ENCODE results near the gene PTGER1. TPM values are rescaled to one million over a fixed set of nuclear protein-coding genes. Genes with fewer than 3 reads are reported as not detected.
A peak's percentile ranks its signal among the peaks of the same experiment; 100 is the strongest.

PTGER1 gene
- total and polyA plus RNA-seq, 4 donors = 0.11 to 0.63 (median 0.54) TPM; not detected in 1

DNA sequence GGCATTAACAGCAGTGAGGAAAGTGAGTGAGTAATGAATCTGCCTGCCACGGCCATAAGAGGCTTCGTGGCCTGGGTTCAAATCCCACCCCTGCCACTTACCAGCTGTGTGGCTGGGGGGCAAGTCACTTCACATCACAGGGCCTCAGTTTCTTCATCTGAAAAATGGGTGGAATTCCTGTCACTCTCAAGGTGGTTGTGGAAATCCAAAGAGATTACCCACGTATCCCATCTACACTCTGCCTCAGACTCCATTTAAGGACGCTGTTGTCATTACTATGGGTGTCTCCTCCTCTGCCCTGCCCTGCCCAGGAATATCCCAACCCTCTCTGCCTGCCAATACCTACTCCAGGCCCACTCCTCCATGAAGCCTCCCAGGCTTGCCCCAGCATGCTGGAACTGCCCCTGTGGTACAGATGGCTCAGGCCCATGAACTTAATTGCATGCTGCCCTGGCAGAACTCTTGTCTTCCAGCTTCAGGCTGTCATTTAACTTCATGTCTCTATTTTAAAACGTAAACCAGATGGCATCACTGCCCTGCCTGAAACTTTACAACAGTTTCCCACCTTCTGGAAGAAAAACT, 17.7 kb upstream of the PTGER1 start:
- Histone ChIP-seq H3K4me1 (ENCODE audit: control insufficient read depth, insufficient read depth, low read length) (peaks cover 32% of the 10 kb centered on the region), H3K27ac (ENCODE audit: low read depth, low read length) (no peak overlapping the region), H3K4me3 (ENCODE audit: low read depth, low read length) (no peak overlapping the region), H3K36me3 (ENCODE audit: control insufficient read depth, insufficient read depth, low read length) (peaks cover 48% of the 10 kb centered on the region), H3K27me3 (ENCODE audit: control insufficient read depth, insufficient read depth, low read length) (no peaks in the 10 kb centered on the region), H3K9me3 (ENCODE audit: control insufficient read depth, insufficient read depth, low read length) (no peaks in the 10 kb centered on the region)
- DNase-seq (ENCODE audit: low read depth in 4 of 6, low spot score in 6 of 6) = no peak
- 89% methylated on average over 3 of the region's 5 CpGs for WGBS (ENCODE audit: insufficient coverage)

DNA sequence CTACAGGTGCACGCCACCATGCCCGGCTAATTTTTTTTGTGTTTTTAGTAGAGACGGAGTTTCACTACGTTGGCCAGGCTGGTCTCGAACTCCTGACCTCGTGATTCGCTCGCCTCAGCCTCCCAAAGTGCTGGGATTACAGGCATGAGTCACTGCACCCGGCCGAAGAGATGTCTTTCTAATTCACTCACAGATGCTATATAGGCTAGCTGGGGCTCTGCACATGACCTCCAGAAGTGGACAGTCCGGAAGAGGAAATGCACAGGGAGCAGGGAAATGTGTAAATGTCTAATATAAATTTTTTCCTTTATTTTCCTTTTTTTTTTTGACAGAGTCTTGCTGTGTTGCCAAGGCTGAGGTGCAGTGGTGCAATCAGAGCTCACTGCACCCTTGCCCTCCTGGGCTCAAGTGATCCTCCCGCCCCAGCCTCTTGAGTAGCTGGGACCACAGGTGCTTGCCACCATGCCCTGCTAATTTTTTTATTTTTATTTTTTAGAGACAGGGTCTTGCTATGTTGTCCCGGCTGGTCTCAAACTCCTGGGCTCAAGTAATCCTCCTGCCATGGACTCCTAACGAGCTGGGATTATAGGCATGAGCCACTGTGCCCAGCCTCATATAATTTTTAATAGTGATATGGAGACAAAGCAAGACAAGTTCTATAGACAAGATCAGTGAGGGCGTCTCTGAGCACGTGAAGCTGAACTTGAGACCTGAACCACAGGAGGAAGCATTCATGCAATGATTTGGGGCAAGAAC, 12.4 kb upstream of the PTGER1 start:
- no peaks in the 10 kb centered on the region for H3K4me1 ChIP-seq (ENCODE audit: control insufficient read depth, insufficient read depth, low read length)
- H3K27ac ChIP-seq (ENCODE audit: low read depth, low read length) = no peak overlapping the region
- no peak for DNase-seq (ENCODE audit: low read depth in 4 of 6, low spot score in 6 of 6)
- H3K4me3 ChIP-seq (ENCODE audit: low read depth, low read length) = no peak overlapping the region
- WGBS (ENCODE audit: insufficient coverage) = 94% methylated on average over 9 of the region's 16 CpGs
- H3K9me3 ChIP-seq (ENCODE audit: control insufficient read depth, insufficient read depth, low read length) = no peaks in the 10 kb centered on the region
- peaks cover 64% of the 10 kb centered on the region for H3K36me3 ChIP-seq (ENCODE audit: control insufficient read depth, insufficient read depth, low read length)
- no peaks in the 10 kb centered on the region for H3K27me3 ChIP-seq (ENCODE audit: control insufficient read depth, insufficient read depth, low read length)

DNA sequence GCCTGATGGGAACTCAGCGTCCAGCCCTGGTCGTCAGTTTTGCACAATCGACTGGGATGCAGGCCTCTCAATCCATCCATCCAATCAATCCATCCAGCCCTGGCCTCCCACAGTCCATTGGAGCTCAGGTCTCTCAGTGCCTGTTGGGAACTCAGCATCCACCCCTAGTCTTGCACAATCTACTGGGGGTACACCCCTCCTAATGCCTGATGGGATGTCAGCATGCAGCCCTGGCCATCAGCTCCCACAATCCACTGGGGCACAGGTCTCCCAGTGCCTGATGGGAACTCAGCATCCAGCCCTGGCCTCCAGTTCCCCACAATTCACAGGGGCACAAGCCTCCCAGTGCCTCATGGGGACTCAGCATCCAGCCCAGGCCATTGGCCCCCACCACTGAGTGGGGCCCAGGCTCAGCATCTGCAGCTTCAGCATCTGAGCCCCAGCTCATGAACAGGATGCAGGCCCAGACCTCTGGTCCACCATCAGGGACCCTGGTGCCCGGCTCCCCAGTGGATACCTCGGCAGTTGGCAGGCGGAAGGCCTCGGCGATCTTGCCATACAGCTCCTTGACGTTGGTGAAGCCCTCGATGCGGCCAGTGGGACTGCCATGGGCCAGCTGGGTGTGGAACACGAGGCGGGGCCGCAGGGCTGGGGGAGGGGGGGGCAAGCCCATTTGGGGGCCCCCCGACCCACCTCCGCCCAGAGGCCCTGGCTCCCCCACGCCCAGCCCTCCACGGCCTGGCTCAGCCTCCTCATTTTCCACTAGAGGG, 7.2 kb upstream of the PTGER1 start:
- H3K9me3 ChIP-seq (ENCODE audit: control insufficient read depth, insufficient read depth, low read length) = no peaks in the 10 kb centered on the region
- no peaks in the 10 kb centered on the region for H3K27me3 ChIP-seq (ENCODE audit: control insufficient read depth, insufficient read depth, low read length)
- peaks cover 9% of the 10 kb centered on the region for H3K4me1 ChIP-seq (ENCODE audit: control insufficient read depth, insufficient read depth, low read length)
- H3K4me3 ChIP-seq (ENCODE audit: low read depth, low read length) = no peak overlapping the region
- no peak overlapping the region for H3K27ac ChIP-seq (ENCODE audit: low read depth, low read length)
- WGBS (ENCODE audit: insufficient coverage) = 87% methylated on average over 10 of the region's 18 CpGs
- peaks cover 70% of the 10 kb centered on the region for H3K36me3 ChIP-seq (ENCODE audit: control insufficient read depth, insufficient read depth, low read length)
- DNase-seq (ENCODE audit: low read depth in 4 of 6, low spot score in 6 of 6) = no peak

DNA sequence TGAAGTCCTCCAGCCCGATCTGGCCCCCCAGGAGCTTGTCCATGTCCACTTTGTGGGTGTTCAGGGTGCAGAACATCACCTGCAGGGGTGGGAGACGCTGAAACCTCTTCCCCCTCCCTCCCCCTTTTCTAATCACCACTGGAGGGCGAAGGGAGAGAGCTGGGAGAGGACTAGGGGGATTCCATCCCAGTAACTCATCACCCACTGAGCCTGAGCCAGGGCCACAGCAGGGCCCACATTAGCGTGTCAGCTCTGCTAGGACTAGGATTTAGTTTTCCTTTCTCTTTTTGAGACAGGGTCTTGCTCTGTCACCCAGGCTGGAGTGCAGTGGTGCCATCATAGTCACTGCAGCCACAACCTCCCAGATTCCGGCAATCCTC, 5.5 kb upstream of the PTGER1 start:
- 85% methylated on average over 2 of the region's 5 CpGs for WGBS (ENCODE audit: insufficient coverage)
- Histone ChIP-seq H3K4me1 (ENCODE audit: control insufficient read depth, insufficient read depth, low read length) (peaks cover 12% of the 10 kb centered on the region), H3K27me3 (ENCODE audit: control insufficient read depth, insufficient read depth, low read length) (peaks cover 2% of the 10 kb centered on the region), H3K4me3 (ENCODE audit: low read depth, low read length) (no peak overlapping the region), H3K27ac (ENCODE audit: low read depth, low read length) (no peak overlapping the region), H3K36me3 (ENCODE audit: control insufficient read depth, insufficient read depth, low read length) (peaks cover 69% of the 10 kb centered on the region), H3K9me3 (ENCODE audit: control insufficient read depth, insufficient read depth, low read length) (no peaks in the 10 kb centered on the region)
- no peak for DNase-seq (ENCODE audit: low read depth in 4 of 6, low spot score in 6 of 6)

DNA sequence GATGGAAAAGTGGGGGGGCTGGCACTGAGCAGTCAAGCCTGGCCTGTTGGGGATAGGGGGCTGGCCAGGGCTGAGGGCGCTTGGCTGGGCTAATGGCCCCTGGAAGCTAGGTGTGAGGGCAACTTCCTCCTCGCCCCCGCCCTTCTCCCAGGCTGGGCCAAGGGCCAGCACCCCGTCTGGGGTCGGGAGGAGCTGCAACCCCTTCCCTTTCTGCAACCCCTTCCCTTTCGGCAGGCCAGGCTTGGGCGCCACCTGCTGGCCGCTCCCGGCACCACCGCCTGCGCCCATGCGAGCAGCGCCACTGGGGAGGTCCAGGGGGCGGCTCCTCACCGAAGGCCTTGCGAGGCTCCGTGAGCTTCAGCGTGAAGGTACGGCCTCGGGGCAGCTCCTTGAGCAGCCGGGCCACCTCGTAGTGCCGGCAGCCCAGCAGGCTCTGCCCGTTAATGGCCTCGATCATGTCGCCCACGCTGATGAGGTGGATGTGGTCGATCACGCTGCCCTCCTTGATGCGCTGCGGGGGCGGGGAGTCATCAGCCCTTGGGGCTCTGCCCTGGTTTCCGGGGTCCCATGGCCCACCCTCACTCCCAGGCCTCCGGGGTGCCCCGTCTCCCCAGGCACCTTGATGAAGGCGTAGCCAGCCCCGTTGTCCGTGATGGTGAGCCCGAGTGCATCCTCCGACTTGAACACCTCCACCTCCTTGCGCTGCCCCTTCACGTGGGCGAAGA, 5.0 kb upstream of the PTGER1 start:
- H3K36me3 ChIP-seq (ENCODE audit: control insufficient read depth, insufficient read depth, low read length) = peaks cover 73% of the 10 kb centered on the region
- no peak overlapping the region for H3K4me3 ChIP-seq (ENCODE audit: low read depth, low read length)
- H3K4me1 ChIP-seq (ENCODE audit: control insufficient read depth, insufficient read depth, low read length) = peaks cover 17% of the 10 kb centered on the region
- H3K9me3 ChIP-seq (ENCODE audit: control insufficient read depth, insufficient read depth, low read length) = no peaks in the 10 kb centered on the region
- peak in 2 of 6 donors; percentile 55 to 62 for DNase-seq (ENCODE audit: low read depth in 4 of 6, low spot score in 6 of 6)
- WGBS (ENCODE audit: insufficient coverage) = 38% methylated on average over 35 of the region's 43 CpGs
- H3K27ac ChIP-seq (ENCODE audit: low read depth, low read length) = no peak overlapping the region
- peaks cover 8% of the 10 kb centered on the region for H3K27me3 ChIP-seq (ENCODE audit: control insufficient read depth, insufficient read depth, low read length)

DNA sequence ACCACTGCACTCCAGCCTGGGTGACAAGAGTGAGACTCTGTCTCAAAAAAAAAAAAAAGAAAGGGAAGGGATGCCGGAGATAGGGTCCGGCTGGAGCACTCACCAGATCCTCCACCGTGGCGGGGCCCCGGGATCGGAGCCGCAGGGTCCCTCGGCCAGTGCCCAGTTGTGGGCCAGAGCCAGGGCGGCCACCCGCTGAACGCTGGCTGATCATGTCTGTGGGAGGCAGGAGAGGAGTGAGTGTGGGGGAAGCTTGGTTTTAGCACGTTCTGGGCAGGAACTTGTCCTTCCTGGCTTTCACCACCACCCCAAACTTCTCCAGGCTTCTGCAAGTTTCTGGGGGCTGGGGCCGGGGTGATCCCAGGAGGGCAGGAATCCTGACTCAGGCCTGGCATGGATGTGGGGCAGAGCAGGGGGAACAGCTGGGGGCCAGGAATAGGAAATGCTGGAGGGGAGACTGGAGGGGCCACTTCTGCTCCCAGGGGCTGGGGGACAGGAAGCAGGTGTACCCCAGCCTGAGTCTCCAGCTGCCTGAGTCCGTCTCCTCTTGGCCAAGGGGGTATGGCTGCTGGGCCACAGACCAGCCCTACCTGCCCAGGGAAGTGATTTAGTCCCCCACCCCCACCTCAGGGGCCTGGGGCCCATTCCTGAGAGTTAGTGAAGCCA, 4.3 kb upstream of the PTGER1 start:
- DNase-seq (ENCODE audit: low read depth in 4 of 6, low spot score in 6 of 6) = no peak
- Histone ChIP-seq H3K27ac (ENCODE audit: low read depth, low read length) (no peak overlapping the region), H3K36me3 (ENCODE audit: control insufficient read depth, insufficient read depth, low read length) (peaks cover 77% of the 10 kb centered on the region), H3K4me1 (ENCODE audit: control insufficient read depth, insufficient read depth, low read length) (peaks cover 22% of the 10 kb centered on the region), H3K27me3 (ENCODE audit: control insufficient read depth, insufficient read depth, low read length) (peaks cover 15% of the 10 kb centered on the region), H3K4me3 (ENCODE audit: low read depth, low read length) (no peak overlapping the region), H3K9me3 (ENCODE audit: control insufficient read depth, insufficient read depth, low read length) (no peaks in the 10 kb centered on the region)
- WGBS (ENCODE audit: insufficient coverage) = 96% methylated on average over 8 of the region's 14 CpGs

DNA sequence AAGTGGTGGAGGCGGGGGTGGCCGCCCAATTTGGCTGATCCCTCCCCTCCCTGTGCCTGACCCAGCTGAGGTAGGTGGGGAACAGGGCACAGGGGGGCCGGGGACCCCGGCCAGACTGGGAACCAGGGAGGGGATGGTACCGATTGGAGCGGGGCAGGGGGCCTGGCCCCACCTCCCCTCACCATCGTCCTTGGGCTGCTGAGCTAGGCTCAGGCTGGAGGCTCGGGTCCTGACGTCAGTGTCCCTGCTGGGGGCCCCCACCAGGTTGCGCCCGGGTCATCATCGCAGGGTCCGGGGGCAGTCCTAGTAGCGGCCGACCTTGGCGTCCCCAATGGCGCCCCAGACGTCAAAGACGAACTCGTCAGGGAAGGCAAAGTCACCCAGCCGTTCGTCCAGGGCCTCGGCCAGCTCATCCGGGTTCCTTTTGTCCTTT, 3.0 kb upstream of the PTGER1 start:
- Histone ChIP-seq H3K4me1 (ENCODE audit: control insufficient read depth, insufficient read depth, low read length) (peaks cover 29% of the 10 kb centered on the region), H3K27me3 (ENCODE audit: control insufficient read depth, insufficient read depth, low read length) (peaks cover 20% of the 10 kb centered on the region), H3K36me3 (ENCODE audit: control insufficient read depth, insufficient read depth, low read length) (peaks cover 75% of the 10 kb centered on the region), H3K27ac (ENCODE audit: low read depth, low read length) (no peak overlapping the region), H3K9me3 (ENCODE audit: control insufficient read depth, insufficient read depth, low read length) (no peaks in the 10 kb centered on the region), H3K4me3 (ENCODE audit: low read depth, low read length) (no peak overlapping the region)
- DNase-seq (ENCODE audit: low read depth in 4 of 6, low spot score in 6 of 6) = no peak
- WGBS (ENCODE audit: insufficient coverage) = 83% methylated on average over 24 of the region's 24 CpGs

DNA sequence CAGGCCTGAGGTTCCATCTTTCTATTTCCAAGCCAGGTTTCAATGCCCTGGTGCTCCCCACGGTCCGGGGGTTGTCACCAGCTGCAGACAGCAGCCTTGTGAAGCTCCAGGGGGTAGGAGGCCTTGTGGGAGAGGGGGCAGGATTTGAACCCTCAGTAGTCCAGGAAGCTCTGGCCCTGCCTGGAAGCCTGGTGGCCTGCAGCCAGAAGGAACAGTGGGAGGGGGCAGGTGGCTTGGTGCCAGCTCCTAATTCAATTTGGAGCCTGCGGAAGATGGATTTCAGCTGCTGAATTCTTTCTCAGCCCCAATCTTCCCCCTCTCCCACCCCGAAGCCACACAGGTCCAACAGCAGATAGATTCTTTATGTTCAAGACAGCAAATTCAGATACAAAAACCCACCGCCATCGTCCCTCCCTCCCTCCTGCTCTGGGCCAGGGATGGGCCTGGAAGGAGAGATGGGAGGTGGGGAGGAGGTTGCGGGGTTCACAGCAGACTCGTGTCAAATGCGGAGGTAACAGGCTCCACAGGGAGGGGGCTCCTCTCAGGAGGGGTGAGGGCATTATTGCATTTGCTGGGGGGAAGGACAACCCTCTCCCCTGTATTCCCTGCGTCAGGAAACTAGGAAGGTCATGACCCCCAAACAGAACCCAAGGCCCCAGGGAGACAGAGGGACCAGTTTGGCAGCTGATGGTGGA, 2.4 kb upstream of the PTGER1 start:
- Histone ChIP-seq H3K9me3 (ENCODE audit: control insufficient read depth, insufficient read depth, low read length) (no peaks in the 10 kb centered on the region), H3K36me3 (ENCODE audit: control insufficient read depth, insufficient read depth, low read length) (peaks cover 70% of the 10 kb centered on the region), H3K27me3 (ENCODE audit: control insufficient read depth, insufficient read depth, low read length) (peaks cover 26% of the 10 kb centered on the region), H3K4me3 (ENCODE audit: low read depth, low read length) (no peak overlapping the region), H3K4me1 (ENCODE audit: control insufficient read depth, insufficient read depth, low read length) (peaks cover 35% of the 10 kb centered on the region), H3K27ac (ENCODE audit: low read depth, low read length) (no peak overlapping the region)
- DNase-seq (ENCODE audit: low read depth in 4 of 6, low spot score in 6 of 6) = peak in 1 of 6 donors; percentile 37
- WGBS (ENCODE audit: insufficient coverage) = 48% methylated on average over 4 of the region's 10 CpGs

Measured in spinal cord (tissue), 10 donors.